Stimulated activated CD4-positive, alpha-beta T cell treated with anti-CD3 and anti-CD28 coated beads, Interleukin-12 subunit alpha, Interleukin-12 subunit beta, amount 100 ng/mL, for 24 hours (primary cell): ENCODE data around the gene EIF4H.
"Not testable (repeated sequence)": the region's sequence is repeated elsewhere in the genome, so short reads cannot be mapped to it uniquely, and the experiment has no call there.

Experiments
- DNase-seq, 2 experiments: peaks; one replicate each; pipeline ENCODE4 v3.0.0-alpha.2; 2020; ENCODE audit warnings: low read depth in 2 of 2

EIF4H gene

DNA sequence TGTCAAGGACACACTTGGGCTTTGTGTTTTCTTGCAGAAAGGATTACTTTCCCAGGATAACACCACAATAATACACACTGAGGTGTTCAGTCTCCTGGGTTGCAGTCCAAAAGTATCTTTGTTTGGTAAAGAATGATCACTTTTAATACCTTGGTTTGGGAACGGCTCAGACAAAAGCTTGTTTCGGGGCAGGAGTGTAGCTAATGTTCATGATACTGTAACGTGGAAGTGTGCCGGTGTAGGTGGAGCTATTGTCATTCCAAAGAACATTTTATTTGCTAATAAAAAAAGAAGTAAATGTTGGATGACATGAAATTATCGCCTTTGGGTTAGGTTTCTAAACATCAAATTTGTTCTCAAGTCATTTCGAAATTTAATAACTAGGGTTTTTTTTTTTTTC is 1.2 kb downstream of the EIF4H start:
- no peak for DNase-seq

DNA sequence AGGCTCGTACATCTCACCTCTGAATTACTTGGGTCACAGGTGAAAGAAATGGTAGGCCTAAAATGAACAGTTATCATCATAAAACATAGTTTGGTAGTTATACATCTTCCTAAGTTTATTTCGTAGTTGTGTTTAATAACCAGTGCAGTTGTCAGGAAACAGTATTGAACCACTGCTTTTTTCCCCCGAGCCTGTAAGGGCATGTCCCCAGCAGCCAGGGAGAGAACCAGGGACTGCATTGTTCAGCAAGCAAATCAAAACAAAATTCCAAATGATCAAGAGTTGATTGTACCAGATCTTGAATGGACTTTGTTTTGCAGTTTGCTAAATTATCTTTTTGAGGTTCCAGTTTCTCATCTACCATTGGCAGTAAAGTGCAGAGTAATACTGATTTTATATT is 2.4 kb downstream of the EIF4H start:
- no peak for DNase-seq

DNA sequence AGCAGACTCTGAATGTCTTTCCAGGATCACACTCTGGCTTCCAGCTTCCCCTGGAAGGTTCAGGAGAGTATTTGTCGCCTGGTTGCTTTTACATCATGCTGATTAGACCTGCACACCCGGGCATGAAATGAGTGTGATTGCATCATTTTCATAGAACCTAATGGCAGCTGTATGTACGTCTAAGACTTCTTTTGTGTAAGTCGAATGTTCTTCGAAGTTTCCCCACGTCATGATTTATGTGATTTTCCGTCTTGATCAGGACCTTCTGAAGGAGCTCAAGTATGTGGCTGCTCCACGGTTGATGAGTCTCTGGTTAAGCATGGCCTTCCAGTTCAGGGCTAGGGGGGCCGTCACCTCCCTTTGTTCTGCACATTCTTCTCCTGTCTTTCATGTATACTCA is 4.5 kb downstream of the EIF4H start:
- no peak for DNase-seq

DNA sequence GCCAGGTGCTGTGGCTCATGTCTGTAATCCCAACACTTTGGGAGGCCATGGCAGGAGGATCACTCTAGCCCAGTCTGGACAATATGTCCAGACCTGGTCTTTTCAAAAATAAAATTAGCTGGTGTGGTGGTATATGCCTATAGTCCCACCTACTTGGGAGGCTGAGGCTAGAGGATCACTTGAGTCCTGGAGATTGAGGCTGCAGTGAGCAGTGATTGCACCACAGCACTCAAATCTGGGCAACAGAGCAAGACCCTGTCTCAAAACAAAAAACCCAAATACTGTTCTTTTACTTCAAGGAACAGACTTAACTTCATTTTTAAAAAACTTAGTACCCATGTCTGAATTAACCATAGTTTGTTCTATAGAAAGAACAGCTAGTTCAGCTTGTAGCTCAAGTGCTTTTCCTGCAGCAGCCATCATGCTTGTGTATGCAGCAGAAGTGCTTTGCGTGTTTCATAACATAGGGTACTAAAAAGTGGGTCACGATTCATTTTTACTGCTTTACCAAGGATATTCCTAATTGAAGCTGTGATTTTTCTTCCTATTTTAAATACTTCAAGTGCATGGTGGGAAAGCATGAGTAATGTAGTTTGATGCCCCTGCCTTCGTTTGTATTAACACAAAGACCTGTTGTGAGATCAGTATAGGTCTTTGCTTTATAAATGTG is 5.9 kb downstream of the EIF4H start:
- DNase-seq = no peak

DNA sequence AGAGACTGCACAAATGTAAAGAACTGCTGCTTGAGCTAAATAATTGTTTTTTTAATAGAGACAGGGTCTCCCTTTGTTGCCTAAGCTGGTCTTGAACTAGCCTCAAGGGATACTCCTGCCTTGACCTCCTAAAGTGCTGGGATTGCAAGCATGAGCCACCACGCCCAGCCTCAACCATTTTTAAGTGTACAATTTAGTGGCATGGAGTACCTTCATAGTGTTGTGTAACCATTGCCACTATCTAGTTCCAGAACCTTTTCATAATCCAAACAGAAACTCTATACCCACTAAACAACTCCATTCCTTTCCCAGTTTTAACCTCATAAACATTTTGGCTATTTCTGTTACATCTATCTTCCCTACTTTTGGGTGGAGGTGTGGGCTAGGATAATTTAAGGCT is 6.7 kb downstream of the EIF4H start:
- DNase-seq = no peak

DNA sequence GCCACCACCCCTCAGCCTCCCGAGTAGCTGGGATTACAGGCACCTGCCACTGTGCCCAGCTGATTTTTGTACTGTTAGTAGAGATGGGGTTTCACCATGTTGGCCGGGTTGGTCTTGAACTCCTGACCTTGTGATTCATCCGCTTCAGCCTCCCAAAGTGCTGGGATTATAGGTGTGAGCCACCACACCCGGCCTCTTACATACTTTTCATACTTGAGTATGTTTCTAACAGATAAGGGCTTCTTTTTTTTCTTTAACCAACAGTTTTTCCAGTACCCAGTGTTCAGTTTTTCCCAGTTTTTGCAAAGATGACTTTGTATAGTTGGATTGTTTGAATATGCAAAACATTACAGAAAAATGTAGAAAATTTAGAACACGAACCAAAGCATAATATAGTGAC is 7.7 kb downstream of the EIF4H start:
- DNase-seq = no peak

DNA sequence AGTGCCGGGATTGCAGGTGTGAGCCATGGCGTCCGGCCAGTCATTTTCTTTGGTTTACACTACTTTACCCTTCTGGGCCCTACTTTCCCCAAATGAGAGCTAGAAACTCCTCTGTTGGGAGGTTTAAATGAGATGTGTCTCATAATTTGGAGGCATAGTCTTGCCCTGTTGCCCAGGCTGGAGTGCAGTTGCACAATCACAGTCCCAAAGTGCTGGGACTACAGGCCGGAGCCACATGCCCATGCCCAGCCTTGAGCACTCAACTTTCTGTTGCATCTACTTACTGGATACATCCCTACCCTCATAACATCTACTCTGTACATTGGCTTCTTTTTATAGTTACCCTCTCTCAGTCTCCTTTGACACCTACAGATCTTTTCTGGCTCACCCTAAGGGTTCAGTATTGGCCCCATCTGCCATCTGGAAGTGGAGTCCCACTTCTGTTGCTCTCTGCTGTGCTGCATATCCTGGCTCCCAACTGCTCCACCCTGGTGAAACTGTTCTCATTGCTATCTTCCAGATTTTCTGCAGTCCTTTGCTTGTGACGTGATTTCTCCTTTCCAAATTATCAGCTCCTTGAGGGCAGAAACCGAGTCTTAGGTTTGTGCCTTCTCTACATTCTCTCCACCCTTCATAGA is 8.4 kb downstream of the EIF4H start:
- DNase-seq = no peak

DNA sequence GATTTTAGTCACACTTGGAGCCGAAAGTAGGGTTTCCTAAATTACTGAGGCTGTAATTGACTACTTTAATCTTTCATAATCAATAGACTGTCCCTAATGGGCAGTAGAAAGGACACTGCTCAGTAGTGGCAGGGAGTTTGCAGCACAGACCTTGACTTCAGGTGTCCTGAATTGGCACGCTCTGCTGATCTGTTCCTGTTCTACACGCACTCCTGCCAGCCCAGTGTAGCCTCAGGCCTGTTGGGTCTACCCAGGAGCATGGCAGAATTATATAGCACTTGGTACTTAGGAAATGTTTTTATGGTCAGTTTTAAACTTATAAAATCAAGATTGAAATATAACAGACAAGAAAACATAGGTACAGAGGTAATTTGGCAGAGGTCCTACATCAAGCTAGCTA is 9.0 kb downstream of the EIF4H start:
- DNase-seq = no peak

DNA sequence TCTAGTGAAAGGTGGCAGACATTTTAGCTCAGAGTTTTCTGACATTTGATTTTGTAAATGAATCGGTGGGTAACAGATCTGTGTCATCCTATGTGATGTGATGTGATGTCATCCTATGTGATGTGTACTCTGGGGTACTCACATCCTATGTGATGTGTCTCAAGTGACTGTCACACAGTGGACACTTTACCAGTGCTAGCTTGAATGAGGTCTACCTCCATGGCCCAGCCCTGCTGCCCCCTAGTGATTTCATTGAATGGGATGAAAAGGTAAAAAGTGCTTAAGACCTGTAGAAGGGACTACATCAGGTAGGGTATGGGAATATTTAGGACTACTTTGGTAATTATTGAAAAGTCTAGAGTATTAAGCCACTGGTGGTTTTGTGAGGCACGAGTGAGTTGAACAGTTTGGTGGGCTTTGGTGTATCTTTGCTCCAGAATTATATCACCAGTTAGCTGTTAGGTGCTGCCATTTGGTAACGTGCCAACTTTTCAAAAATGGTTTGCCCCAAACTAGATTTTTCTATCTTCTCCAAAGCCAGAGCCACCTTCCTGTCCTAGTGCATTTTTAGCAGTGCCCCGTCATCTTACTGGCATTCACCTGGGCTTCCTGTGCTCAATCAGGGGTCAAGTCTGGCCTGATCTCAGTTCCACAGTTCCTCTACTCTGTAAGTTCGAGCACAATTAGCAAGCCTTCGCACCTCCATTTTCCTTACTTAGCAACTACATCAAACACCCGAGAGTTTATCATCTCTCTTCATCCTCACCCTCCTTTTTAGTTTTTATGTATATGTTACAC is 9.7 kb downstream of the EIF4H start:
- no peak for DNase-seq

DNA sequence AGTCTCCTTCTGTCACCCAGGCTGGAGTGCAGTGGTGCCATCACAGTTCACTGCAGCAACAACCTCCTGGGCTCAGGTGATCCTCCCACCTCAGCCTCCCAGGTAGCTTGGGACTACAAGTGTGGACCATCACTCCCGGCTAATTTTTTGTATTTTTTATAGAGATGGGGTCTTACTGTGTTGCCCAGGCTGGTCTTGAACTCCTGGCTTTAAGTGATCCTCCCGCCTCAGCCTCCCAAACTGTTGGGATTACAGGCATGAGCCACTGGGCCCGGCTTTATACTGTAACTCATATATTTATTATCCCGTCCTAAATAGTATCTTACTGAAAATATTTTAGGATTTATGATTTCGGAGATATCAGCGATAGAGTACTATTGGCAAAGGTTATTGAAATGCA is 10.9 kb downstream of the EIF4H start:
- DNase-seq = no peak

DNA sequence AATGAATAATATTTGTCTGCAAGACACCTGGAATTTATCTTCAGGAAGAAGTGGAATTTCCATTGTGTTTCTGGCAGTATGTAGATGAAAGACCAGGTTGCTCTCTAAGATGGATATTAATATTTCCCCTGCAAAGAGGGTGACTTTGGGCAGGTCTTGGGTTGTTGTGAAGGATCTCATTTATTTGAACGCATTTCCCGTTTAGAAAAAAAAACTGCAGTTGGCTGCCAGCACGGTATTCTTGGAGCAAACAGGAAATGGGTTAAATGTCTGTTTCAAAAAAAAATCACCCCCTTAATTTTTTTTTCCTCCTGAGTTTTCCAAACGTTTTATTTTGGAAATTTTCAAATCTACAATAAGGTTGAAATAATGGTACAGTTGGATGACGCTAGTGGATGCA is 11.5 kb downstream of the EIF4H start:
- DNase-seq = no peak

DNA sequence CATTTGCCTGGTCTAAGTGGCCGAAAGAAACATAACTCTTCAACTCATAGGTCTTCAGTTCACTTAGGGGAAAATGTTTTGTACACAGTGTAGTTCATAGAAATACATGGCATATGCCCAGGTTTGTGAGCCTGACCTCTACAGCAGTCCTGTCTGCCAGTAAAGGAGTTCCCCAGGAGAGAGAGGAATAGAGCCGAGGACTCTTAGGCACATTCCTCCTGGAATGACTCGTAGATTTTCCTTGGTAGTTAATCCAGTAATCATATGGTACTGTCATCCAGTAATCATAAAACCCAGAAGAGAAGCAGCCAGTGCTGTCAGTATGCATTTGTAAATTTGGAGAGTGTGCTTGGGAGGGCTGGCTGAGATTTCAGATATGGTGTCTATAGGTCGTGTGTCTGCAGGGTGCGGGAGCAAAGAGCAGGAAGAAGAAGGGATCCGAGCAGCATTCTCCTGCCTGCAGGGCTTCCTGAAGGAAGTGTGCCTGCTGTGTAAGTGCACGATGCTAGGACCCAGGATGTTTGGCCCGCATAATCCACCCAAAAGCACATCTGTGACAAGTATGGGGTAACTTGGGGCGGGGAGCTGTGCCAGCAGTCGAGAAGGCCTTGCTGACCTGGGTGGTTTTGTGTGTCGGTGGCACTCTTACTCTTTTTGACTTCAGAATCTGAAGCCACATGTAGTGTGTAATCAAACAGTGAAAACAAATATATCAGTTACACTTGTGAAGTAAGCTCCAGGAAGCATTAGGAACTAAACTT is 13.9 kb downstream of the EIF4H start:
- no peak for DNase-seq

DNA sequence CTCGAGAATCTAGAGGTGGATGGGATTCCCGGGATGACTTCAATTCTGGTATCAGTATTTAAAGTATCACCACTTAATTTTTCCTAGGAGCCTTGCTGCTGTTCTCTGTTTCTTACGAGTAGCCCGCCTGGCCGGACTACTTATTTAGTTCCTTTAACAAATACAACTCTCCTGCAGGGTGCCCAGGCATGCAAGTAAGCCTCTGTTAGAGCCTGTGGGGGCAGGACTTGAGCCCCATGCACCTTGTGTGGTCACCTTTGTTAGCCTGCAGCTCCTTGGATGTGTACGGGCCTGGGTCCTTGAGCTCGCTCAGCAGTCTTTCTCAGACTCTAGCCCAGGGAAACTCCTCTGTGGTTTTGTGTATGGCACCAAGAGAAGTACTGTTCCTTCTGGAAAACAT is 16.1 kb downstream of the EIF4H start:
- no peak for DNase-seq

DNA sequence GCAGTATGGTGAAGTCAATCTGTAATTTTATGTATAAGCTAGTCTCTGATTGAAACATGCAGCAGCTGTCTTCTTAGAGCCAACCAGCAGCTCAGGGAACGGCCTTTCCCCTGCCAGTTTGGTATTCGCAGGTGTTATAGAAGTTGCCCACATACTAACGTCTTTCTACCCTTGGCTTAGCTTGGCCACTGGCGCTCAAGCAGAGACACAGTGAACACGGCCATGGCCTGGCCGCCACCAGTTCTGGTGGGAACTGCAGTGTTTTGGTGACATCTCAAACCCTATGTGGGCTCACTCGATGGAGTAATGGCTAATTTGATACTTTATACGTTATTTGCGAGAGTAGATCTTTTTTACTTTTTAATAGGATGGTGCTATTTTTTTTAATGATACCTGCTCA is 17.1 kb downstream of the EIF4H start:
- DNase-seq = no peak

DNA sequence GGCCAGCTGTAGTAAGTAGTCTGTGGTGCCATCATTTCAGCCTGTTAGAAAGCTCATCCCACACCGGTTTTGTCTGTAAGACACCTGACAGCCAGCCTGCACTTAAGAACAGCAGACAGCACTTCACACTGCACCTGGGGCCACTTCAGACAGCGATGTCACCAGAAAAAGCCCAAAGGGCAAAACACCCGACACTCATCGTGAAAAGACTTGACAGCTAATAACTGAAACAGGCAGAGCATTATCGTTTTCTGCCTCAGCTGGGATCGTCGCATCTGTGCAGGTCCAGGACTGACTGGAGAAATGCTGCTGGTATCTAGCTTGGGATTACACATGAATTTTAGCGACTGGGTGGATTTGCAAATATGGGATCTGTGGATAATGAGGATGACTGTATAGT is 18.9 kb downstream of the EIF4H start:
- DNase-seq = no peak

DNA sequence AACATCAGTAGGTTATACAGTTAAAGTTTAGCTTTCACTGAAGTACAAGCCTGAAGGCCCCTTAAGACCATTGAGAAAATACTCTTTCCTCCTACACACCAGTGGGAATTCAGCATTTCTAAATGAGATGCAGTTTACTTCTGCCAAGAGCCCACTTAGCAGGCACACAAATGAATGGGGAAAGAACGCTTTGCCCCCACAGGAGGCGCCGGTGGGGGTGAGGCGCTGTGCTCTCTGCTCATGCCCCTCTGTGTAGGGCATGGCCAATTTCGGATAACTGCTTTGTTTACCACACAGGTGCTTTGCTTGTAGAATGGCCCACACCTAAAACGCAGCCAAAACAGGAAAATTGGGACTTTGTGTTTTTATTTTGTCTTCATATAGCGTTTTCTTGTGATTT is 19.8 kb downstream of the EIF4H start:
- no peak for DNase-seq

DNA sequence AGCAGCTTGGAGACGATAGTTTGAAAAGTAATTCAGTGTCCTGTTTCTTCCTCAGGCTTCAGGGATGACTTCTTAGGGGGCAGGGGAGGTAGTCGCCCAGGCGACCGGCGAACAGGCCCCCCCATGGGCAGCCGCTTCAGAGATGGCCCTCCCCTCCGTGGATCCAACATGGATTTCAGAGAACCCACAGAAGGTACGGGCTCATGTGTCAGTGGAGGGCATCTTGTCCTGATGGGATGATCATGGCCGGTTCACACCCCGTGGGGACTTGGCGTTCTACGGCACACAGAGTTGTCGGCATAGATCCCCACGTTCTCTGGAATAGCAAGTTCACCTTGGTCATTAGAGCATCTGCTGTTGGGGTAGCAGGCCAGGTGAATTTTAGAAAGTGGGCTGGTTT is 20.5 kb downstream of the EIF4H start:
- no peak for DNase-seq

DNA sequence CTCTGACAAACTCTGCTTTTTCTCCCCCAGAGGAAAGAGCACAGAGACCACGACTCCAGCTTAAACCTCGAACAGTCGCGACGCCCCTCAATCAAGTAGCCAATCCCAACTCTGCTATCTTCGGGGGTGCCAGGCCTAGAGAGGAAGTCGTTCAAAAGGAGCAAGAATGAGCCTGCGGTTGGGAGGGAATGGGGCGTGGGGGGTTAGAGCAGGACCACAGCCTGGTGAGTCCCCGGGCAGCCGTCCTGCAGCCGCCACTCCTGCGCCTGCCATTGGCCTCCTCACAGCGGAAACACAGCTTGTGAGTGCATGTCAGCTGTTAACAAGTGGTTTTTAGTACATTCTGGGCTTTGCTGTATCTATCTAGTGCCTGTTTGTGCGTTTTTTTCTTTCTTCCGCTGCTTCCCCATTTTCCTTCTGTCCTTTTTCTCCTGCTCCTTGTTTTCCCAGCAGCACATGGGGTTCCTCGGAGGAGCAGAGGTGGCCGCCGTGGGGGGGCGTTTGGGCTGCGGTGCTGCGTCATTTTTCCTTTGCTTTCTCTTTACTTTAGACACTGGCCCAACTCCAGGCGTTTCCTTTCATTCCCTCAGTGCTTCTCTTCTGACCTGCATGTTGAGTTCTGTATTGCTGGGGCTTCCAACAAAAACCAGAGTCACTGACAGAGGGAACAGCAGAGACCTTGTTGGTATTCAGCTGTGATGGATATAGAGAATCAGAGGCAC is 21.1 kb downstream of the EIF4H start:
- DNase-seq = not testable (repeated sequence)

DNA sequence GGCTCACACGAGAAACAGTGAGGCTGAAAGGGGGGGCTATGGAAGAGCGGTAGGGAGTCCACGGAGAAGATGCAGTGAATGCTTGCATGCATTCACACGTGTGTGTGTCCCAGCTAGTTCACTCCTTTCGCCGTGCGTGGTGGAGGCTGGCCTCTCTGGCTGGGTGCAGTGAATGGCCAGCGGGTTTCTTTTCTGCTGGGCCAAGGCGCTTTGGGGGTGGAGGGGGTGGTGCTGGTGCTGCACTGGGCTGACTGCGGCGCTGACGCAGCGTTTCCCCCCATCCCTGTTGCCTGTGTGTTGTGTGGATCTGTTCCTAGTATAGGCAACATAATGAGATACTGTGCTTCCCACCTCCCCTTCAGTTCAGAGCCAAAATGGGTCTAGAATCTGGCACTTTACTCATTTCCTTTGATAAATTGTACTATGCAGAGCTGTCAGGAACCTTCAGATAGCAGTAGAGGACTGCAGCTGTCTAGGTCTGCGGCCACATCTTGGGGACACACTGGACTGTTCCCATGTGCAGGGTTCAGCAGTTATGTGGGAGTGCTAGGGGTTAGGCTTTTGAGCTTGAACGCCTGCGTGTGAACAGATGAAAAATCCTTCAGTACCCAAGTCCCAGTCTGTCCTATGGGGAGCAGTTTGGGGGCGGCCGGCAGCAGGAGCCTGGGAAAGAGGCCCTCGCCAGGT is 22.0 kb downstream of the EIF4H start:
- not testable (repeated sequence) for DNase-seq

DNA sequence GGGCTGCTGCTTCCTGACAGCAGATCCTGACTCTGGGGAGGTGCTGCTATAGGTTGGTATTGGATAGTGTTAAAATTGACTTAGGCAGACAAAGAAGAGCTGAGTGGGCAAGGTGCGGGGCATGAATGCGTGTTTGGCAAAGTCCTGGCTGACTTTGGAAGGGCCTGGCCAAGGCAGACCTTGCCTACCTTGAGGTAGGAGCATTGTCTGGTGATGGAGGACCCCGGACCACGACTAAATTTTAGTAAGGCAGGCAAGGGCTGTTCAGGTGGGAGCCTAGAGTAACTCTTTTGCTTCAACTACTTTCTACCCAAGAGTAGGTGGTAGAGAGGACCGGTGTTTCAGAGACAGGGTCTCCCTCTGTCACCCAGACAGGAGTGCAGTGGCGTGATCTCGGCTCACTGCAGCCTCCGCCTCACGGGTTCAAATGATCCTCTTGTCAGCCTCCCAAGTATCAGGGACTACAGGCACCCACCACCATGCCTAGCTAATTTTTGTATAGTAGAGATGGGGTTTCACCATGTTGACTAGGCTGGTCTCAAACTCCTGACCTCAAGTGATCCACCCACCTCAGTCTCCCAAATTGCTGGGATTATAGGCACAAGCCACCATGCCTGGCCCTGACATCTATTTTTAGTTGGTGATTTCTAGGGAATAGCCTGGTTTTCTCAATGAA is 23.4 kb downstream of the EIF4H start:
- DNase-seq = no peak
